Right lobe of liver (tissue), 6 donors: Measurements from ENCODE around the gene AIF1. TPM values are rescaled to one million over a fixed set of nuclear protein-coding genes. Genes with fewer than 3 reads are reported as not detected.

ENCODE experiments used
- ATAC-seq, 4 donors: fragments of 200-7000 bp; cut with Tn5 transposase; one replicate each; pipeline ENCODE4 v1.9.1; 2020; ENCODE audit warnings: mild to moderate bottlenecking in 4 of 4, moderate library complexity in 4 of 4
- DNase-seq, 3 donors: peaks; one replicate each; pipeline ENCODE4 v3.0.0-alpha.2; 2020
- H3K27ac ChIP-seq, 3 donors: fragments of 200-600 bp; one replicate each; pipeline ENCODE4 v1.8.0; 2022
- H3K27me3 ChIP-seq, 2 donors: fragments of 200-600 bp; one replicate each; pipeline ENCODE4 v1.8.0; 2022
- H3K36me3 ChIP-seq, 4 donors: fragments of 200-600 bp; sonication (generic) in 1 of 4; one replicate each; pipeline versions ENCODE4 v1.5.1 to v1.8.0; 2017 to 2022; ENCODE audit warnings: control low read depth in 1 of 4
- H3K4me1 ChIP-seq, 4 donors: fragments of 200-600 bp; sonication (generic) in 1 of 4; one replicate each; pipeline versions ENCODE4 v1.5.1 to v1.8.0; 2017 to 2022; ENCODE audit warnings: control low read depth in 1 of 4
- H3K4me3 ChIP-seq, 3 donors: fragments of 200-600 bp; one replicate each; pipeline ENCODE4 v1.8.0; 2022
- H3K9me3 ChIP-seq, 4 donors: fragments of 200-600 bp; sonication (generic) in 1 of 4; one replicate each; pipeline versions ENCODE4 v1.5.1 to v1.8.0; 2017 to 2022; ENCODE audit warnings: control low read depth in 1 of 4
- CTCF ChIP-seq, 4 donors: fragments of 200-600 bp in 3 of 4; fragments of 450-650 bp in 1 of 4; IDR thresholded peaks; one replicate each; pipeline versions ENCODE4 v1.5.1 to v1.8.0; 2016 to 2022; ENCODE audit warnings: antibody characterized with exemption in 4 of 4, mild to moderate bottlenecking in 2 of 4
- POLR2A ChIP-seq: fragments of 450-650 bp; IDR thresholded peaks from one replicate; pipeline ENCODE4 v1.6.1; 2017; ENCODE audit warnings: antibody characterized with exemption, mild to moderate bottlenecking
- WGBS: methylation state at CpG from one replicate; pipeline ENCODE4 v1.1.6; 2018; ENCODE audit warnings: low coverage, low lambda C conversion rate; ENCODE audit not compliant: insufficient coverage; ENCODE audit errors: missing lambda C conversion rate; 5-methylcytosine and 5-hydroxymethylcytosine counted together
- intact Hi-C, 2 donors: fragments of 100-400 bp; cut with DNase I; formaldehyde crosslinking; loops; one replicate each; pipeline versions ENCODE4 v1.11.2 to v1.14.1; 2022
- total RNA-seq, 6 experiments: library from RNA; depleted of rRNA in 2 of 6; stranded (reverse); fragments of >200 nt in 2 of 6; fragmentation: NEBNext Ultra II Directional in 3 of 6; extraction: Animal tissue kit (Norgen Biotek cat#: 25700) in 3 of 6; gene quantifications; one replicate each; pipeline versions ENCODE4 v1.1.0 to v1.2.4, GENCODE V29; 2016 to 2023
- donor health status: DM: no; HTN: yes; CAD: no.
- donor health status: DM: no; HTN: no; CAD: no.
- donor health status: DM: no; HTN: no; CAD: no.
- donor health status: DM: no; HTN: yes; CAD: no.
- donor health status: DM: no; HTN: yes; CAD: no.

AIF1 gene
- total RNA-seq, 6 experiments from 2014 or later = 6.7 to 28.5 (median 13.0) TPM

DNA sequence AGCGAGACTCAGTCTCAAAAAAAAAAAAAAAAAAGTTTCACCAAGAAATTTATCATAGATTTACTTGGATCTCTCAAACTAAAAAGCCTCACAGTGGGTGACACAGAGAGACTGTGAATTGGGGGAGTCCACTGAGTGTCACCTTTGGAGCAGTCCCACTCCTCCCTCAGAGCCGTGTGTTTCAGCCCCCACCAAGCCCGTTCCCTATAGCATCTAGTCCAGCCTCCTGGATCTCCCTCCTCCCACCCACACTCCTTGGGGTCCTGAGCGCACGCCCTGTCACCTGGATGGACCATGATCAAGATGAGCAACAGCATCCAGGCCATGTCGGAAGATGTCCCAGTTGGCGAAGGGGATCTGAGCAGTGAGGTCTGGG, 22.6 kb upstream of the AIF1 start:
- H3K4me1 ChIP-seq = no peaks in the 10 kb centered on the region
- H3K36me3 ChIP-seq = no peaks in the 10 kb centered on the region
- no peak for DNase-seq
- H3K4me3 ChIP-seq = no peak overlapping the region
- H3K27ac ChIP-seq = no peak overlapping the region
- TF ChIP-seq POLR2A (no peak), CTCF (IDR thresholded peaks at IDR 0.05) (no peak)
- ATAC-seq = no peak
- H3K9me3 ChIP-seq = no peaks in the 10 kb centered on the region
- WGBS = 78% methylated on average over 2 of the region's 7 CpGs
- no peaks in the 10 kb centered on the region for H3K27me3 ChIP-seq
- intact Hi-C loops = no loop called here

- no peaks in the 10 kb centered on the region for H3K27me3 ChIP-seq
- H3K27ac ChIP-seq = no peak overlapping the region
- peaks cover 0 to 6% (median 1%) of the 10 kb centered on the region in 4 donors for H3K4me1 ChIP-seq
- no peak overlapping the region for H3K4me3 ChIP-seq
- peak; percentile 32 to 42 (median 34) for TF ChIP-seq CTCF (IDR thresholded peaks at IDR 0.05)
- TF ChIP-seq POLR2A = no peak
- ATAC-seq (peak; percentile 49 to 60 (median 54)), DNase-seq (no peak)
- 5% methylated on average over 2 of the region's 2 CpGs for WGBS
- H3K9me3 ChIP-seq = no peaks in the 10 kb centered on the region
- intact Hi-C loops = loop anchor here in 1 of 2 donors (5.0 kb wide), 1 partner anchor 45 kb away; no protein-coding TSS in a partner anchor
- no peaks in the 10 kb centered on the region for H3K36me3 ChIP-seq
Measured at GRCh38 chr6:31597006-31597405, 18.0 kb upstream of the AIF1 start.

DNA sequence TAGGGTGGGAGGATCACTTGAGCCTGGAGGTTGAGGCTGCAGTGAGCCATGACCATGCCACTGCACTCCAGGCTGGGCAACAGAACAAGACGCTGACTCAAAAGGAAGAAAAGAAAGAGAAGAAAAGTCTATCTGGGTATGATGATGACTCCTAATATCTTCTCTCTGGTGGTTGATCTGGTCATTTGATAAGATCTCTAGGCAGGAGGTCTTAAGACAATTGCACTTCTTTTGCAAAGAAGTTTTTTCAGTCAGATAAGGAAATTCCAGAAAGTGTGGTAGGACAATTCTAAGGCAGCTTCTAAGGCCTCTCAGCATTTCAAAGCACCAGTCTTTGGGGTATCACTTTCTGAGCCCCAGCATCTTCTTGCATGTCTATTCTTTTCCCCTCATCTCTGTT, 7.7 kb upstream of the AIF1 start:
- no peak overlapping the region for H3K4me3 ChIP-seq
- DNase-seq (no peak), ATAC-seq (no peak)
- intact Hi-C loops = no loop called here
- H3K27me3 ChIP-seq = no peaks in the 10 kb centered on the region
- WGBS = 57% methylated on average over 1 of the region's 1 CpG
- H3K9me3 ChIP-seq = no peaks in the 10 kb centered on the region
- no peaks in the 10 kb centered on the region for H3K4me1 ChIP-seq
- no peak overlapping the region for H3K27ac ChIP-seq
- no peaks in the 10 kb centered on the region for H3K36me3 ChIP-seq
- TF ChIP-seq POLR2A (no peak), CTCF (IDR thresholded peaks at IDR 0.05) (no peak)

DNA sequence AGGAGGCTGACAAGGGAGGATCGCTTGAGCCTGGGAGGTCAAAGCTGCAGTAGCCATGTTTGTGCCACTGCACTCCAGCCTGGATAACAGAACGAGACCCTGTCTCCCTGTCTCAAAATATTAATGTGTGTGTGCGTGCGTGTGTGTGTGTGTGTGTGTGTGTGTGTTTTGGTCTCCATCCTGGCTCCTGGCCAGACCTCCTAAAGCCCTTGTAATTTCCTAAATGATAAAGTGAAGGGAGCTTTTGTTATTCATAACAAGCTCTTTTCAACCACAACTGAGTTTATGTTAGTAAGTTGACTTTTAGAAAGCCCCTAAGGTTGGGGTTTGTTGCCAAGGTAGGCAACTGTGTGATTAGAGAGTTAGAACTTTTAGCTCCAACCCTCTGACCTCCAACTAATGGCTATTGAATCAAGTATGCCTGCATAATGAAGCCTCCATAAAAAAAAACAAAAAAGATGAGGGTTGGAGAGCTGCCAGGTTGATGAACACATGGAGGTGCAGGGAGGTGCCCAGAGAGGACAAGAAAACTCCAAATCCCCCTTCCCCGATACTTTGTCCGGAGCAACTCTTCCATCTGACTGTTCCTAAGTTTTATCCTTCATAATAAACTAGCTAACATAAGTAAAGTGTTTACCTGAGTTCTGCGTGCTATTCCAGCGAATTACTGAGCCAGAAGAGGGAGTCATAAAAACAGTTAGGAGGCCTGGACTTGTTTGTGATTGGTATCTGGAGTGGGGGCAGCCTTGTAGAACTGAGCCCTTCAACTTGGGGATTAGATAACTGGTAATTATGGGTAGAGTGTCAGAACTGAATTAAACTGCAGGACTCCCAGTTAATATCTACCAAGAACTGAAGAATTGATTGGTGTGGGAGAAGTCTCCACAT, 5.3 kb upstream of the AIF1 start:
- no peak overlapping the region for H3K4me3 ChIP-seq
- 77% methylated on average over 7 of the region's 8 CpGs for WGBS
- peaks cover 0 to 10% (median 3%) of the 10 kb centered on the region in 4 donors for H3K4me1 ChIP-seq
- DNase-seq (no peak), ATAC-seq (no peak)
- no peak for TF ChIP-seq POLR2A
- no peak for TF ChIP-seq CTCF (IDR thresholded peaks at IDR 0.05)
- intact Hi-C loops = no loop called here
- H3K9me3 ChIP-seq = no peaks in the 10 kb centered on the region
- H3K27me3 ChIP-seq = no peaks in the 10 kb centered on the region
- no peak overlapping the region for H3K27ac ChIP-seq
- no peaks in the 10 kb centered on the region for H3K36me3 ChIP-seq
